Transverse colon (tissue), 4 donors: Measurements from ENCODE around the gene TCF7. TPM values are rescaled to one million over a fixed set of nuclear protein-coding genes. Genes with fewer than 3 reads are reported as not detected.

ENCODE experiments used
- DNase-seq: peaks from one replicate; pipeline ENCODE4 v3.0.0-alpha.2; 2019
- H3K27ac ChIP-seq, 4 donors: fragments of 200-600 bp; sonication (generic); 2 replicates each; pipeline ENCODE4 v1.5.1; 2016 to 2018; ENCODE audit warnings: inconsistent platforms in 4 of 4
- H3K27me3 ChIP-seq: fragments of 200-600 bp; sonication (generic); 2 replicates; pipeline ENCODE4 v1.5.1; 2017; ENCODE audit warnings: inconsistent platforms
- H3K36me3 ChIP-seq, 4 donors: fragments of 200-600 bp; sonication (generic); 2 replicates each; pipeline ENCODE4 v1.5.1; 2017 to 2019; ENCODE audit warnings: inconsistent platforms in 4 of 4
- H3K4me1 ChIP-seq, 4 donors: fragments of 200-600 bp; sonication (generic); 2 replicates each; pipeline ENCODE4 v1.5.1; 2017 to 2020; ENCODE audit warnings: inconsistent platforms in 4 of 4
- H3K4me3 ChIP-seq, 4 donors: fragments of 200-600 bp; sonication (generic); 1 replicate in 1 of 4; 2 replicates in 3 of 4; pipeline versions ENCODE4 v1.5.1 to v1.6.1; 2017 to 2019; ENCODE audit warnings: inconsistent platforms in 4 of 4
- H3K9me3 ChIP-seq, 2 donors: fragments of 200-600 bp; sonication (generic); 2 replicates each; pipeline ENCODE4 v1.5.1; 2017 to 2019; ENCODE audit warnings: inconsistent platforms in 2 of 2
- CTCF ChIP-seq, 5 experiments: fragments of 200-600 bp in 3 of 5; fragments of 450-650 bp in 2 of 5; sonication (generic) in 3 of 5; IDR thresholded peaks; 1 replicate in 2 of 5; 2 replicates in 3 of 5; pipeline ENCODE4 v1.5.1; 2016 to 2017; ENCODE audit warnings: antibody characterized with exemption in 5 of 5, inconsistent platforms in 3 of 5, mild to moderate bottlenecking in 2 of 5, moderate library complexity in 1 of 5
- EP300 ChIP-seq: sonication (generic); formaldehyde crosslinking; IDR thresholded peaks from one replicate; pipeline ENCODE4 v1.6.1; 2017; ENCODE audit warnings: antibody characterized with exemption, low read depth
- POLR2A ChIP-seq: fragments of 450-650 bp; IDR thresholded peaks from one replicate; pipeline ENCODE4 v1.6.1; 2016; ENCODE audit warnings: antibody characterized with exemption, mild to moderate bottlenecking, moderate library complexity
- POLR2AphosphoS5 ChIP-seq, 3 donors: sonication (generic); formaldehyde crosslinking; IDR thresholded peaks; one replicate each; pipeline ENCODE4 v1.6.1; 2016; ENCODE audit warnings: antibody characterized with exemption in 3 of 3
- WGBS, 2 donors: methylation state at CpG; one replicate each; pipeline ENCODE4 v1.1.5; 2018; ENCODE audit warnings: low coverage in 1 of 2; 5-methylcytosine and 5-hydroxymethylcytosine counted together
- in situ Hi-C, 4 donors: fragments of 200-750 bp; cut with MboI; loops; one replicate each; pipeline versions ENCODE4 v1.15.0 to v1.15.1; 2017; ENCODE audit warnings: low sequenced_read_pairs in 3 of 4, low pct_ligation_motif_present in 1 of 4, low pct_unique_long_range_greater_than_20kb in 1 of 4
- intact Hi-C: fragments of 100-400 bp; cut with DNase I; formaldehyde crosslinking; loops from one replicate; pipeline ENCODE4 v1.15.1; 2023; ENCODE audit warnings: low total_unique reads
- total RNA-seq, 4 donors: library from RNA; depleted of rRNA; stranded (reverse); fragments of >200 nt; gene quantifications; one replicate each; pipeline ENCODE4 v1.1.0, GENCODE V29; 2016

The TCF7 gene
- total RNA-seq, 4 donors from 2014 or later = 0.60 to 7.1 (median 3.1) TPM

GRCh38 chr5:134077926-134078580, 36.4 kb upstream of the TCF7 start:
- no peaks in the 10 kb centered on the region for H3K36me3 ChIP-seq
- no peak overlapping the region for H3K4me3 ChIP-seq
- in situ Hi-C loops = no loop called here
- no peak overlapping the region for H3K27ac ChIP-seq
- H3K4me1 ChIP-seq = no peaks in the 10 kb centered on the region
- WGBS, 2 donors = 53 to 77% methylated on average over 4 to 8 of the region's 8 CpGs
- TF ChIP-seq CTCF (IDR thresholded peaks at IDR 0.05) (no peak), EP300 (no peak), POLR2A (no peak), POLR2AphosphoS5 (IDR thresholded peaks at IDR 0.05) (no peak)
- intact Hi-C loops = no loop called here
- no peaks in the 10 kb centered on the region for H3K9me3 ChIP-seq
- H3K27me3 ChIP-seq = no peaks in the 10 kb centered on the region
- DNase-seq = no peak

- no peak for TF ChIP-seq POLR2AphosphoS5 (IDR thresholded peaks at IDR 0.05)
- TF ChIP-seq EP300 = no peak
- no peak for TF ChIP-seq CTCF (IDR thresholded peaks at IDR 0.05)
- TF ChIP-seq POLR2A = no peak
- H3K36me3 ChIP-seq = no peaks in the 10 kb centered on the region
- 95% methylated on average over 17 of the region's 19 CpGs; no CpG with 5 or more reads in 1 of the 2 donors for WGBS, 2 donors
- in situ Hi-C loops (no loop called here), intact Hi-C loops (no loop called here)
- no peaks in the 10 kb centered on the region for H3K9me3 ChIP-seq
- no peaks in the 10 kb centered on the region for H3K4me1 ChIP-seq
- H3K4me3 ChIP-seq = no peak overlapping the region
- no peak for DNase-seq
- H3K27ac ChIP-seq = no peak overlapping the region
- H3K27me3 ChIP-seq = no peaks in the 10 kb centered on the region
Measured at GRCh38 chr5:134079748-134080581, 34.5 kb upstream of the TCF7 start.

- 44 to 54% methylated on average over 2 of the region's 2 CpGs for WGBS, 2 donors
- Histone ChIP-seq H3K27ac (no peak overlapping the region), H3K36me3 (no peaks in the 10 kb centered on the region), H3K4me3 (no peak overlapping the region), H3K9me3 (no peaks in the 10 kb centered on the region), H3K4me1 (no peaks in the 10 kb centered on the region), H3K27me3 (no peaks in the 10 kb centered on the region)
- DNase-seq = no peak
- TF ChIP-seq POLR2AphosphoS5 (IDR thresholded peaks at IDR 0.05) (no peak), CTCF (IDR thresholded peaks at IDR 0.05) (no peak), POLR2A (no peak), EP300 (no peak)
- intact Hi-C loops (no loop called here), in situ Hi-C loops (no loop called here)
Measured at GRCh38 chr5:134082264-134082992, 32.1 kb upstream of the TCF7 start.

- intact Hi-C loops = no loop called here
- H3K9me3 ChIP-seq = no peaks in the 10 kb centered on the region
- H3K4me3 ChIP-seq = no peak overlapping the region
- in situ Hi-C loops = no loop called here
- H3K27me3 ChIP-seq = no peaks in the 10 kb centered on the region
- H3K27ac ChIP-seq = no peak overlapping the region
- H3K4me1 ChIP-seq = no peaks in the 10 kb centered on the region
- WGBS, 2 donors = 40 to 61% methylated on average over 1 to 5 of the region's 5 CpGs
- no peak for DNase-seq
- TF ChIP-seq POLR2AphosphoS5 (IDR thresholded peaks at IDR 0.05) = no peak
- TF ChIP-seq POLR2A = no peak
- H3K36me3 ChIP-seq = no peaks in the 10 kb centered on the region
Measured at GRCh38 chr5:134083517-134083916, 31.0 kb upstream of the TCF7 start.
